ENCODE results near the gene GTPBP1.

Gene GTPBP1

DNA sequence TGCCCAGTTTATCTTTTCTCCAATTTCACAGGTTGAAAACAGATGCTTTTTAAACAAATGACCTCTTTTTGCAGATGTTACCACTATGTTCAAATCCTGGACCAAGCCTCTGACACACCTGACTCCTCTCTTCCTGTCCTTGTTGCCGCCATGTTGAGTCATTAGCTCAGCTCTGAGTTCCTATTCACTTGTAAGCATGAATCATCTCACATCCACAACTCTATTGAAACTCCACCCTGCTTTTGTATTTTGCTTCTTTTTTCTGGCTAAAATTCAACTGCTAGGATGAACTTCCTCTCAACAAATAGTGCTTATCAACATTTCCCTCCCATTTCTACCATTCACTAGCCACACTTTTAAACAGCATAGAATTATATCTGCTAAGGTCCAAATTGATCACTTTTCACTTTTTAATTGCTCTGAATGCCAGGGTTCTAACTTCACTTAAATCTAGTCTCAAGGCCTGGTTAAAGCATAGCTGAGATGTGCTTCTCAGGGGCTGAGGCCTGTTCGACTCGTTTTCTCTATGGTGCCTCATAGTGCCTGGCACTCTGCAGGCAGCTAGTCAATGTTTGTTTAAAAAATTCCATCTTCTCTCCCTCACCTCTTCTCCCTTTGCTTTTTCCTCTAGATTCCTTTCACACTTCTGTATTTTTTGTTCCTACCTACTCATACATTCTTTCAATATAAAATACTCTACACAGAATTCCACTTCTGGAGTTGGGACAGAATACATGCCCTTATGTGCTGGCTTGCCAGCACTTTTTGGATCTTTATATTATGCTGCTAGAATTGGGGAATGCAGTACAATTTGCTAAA lies 8.9 kb upstream of the GTPBP1 start:
- POLR2A ChIA-PET, result no interaction called here
- CTCF ChIA-PET, result interaction anchor here (0.6 to 4.7 kb wide), 4 partner anchors 11 to 29 kb away, joined by 3 to 40 read pairs (median 10); partner anchors contain the start of gene TOMM22
- peaks cover 11 to 48% (median 43%) of the 10 kb centered on the region in 4 experiments for H3K4me1 ChIP-seq (ENCODE audit: control extremely low read depth in 1 of 4, control insufficient read depth in 4 of 4, insufficient read depth in 4 of 4, low read length in 3 of 4)
- WGBS (ENCODE audit: insufficient coverage), result 78% methylated on average over 3 of the region's 3 CpGs
- peak overlapping the region; percentile 0 to 59 for H3K27ac ChIP-seq (ENCODE audit: insufficient read depth in 1 of 2, low read depth in 1 of 2, low read length in 2 of 2, poor library complexity in 1 of 2, severe bottlenecking in 2 of 2)
- no peaks in the 10 kb centered on the region for H3K9me3 ChIP-seq (ENCODE audit: control extremely low read depth in 1 of 5, control insufficient read depth in 4 of 5, insufficient read depth in 2 of 5, low read depth in 1 of 5, low read length in 4 of 5)
- H3K27me3 ChIP-seq (replicated peaks in 2 of 5; ENCODE audit: control insufficient read depth in 4 of 5, insufficient read depth in 5 of 5, low read length in 4 of 5), result no peaks in the 10 kb centered on the region
- H3K4me3 ChIP-seq (ENCODE audit: control insufficient read depth in 1 of 7, extremely low read depth in 1 of 7, insufficient read depth in 4 of 7, low read depth in 2 of 7, low read length in 6 of 7), result peak overlapping the region in 3 of 7 experiments; percentile 1 to 6 (median 2)
- H3K36me3 ChIP-seq (ENCODE audit: control insufficient read depth in 4 of 4, insufficient read depth in 4 of 4, low read length in 3 of 4), result peaks cover 0 to 17% (median 3%) of the 10 kb centered on the region in 4 experiments
- peak; percentile 33 to 62 (median 54) for DNase-seq

- CTCF ChIA-PET, result interaction anchor here (0.6 to 4.7 kb wide), 5 partner anchors 10 to 28 kb away, joined by 3 to 40 read pairs (median 6); partner anchors contain the start of gene TOMM22
- peak in 2 of 3 donors; percentile 52 to 70 for DNase-seq
- WGBS (ENCODE audit: insufficient coverage), result 86% methylated on average over 7 of the region's 8 CpGs
- Histone ChIP-seq H3K9me3 (ENCODE audit: control extremely low read depth in 1 of 5, control insufficient read depth in 4 of 5, insufficient read depth in 2 of 5, low read depth in 1 of 5, low read length in 4 of 5) (no peaks in the 10 kb centered on the region), H3K27me3 (replicated peaks in 2 of 5; ENCODE audit: control insufficient read depth in 4 of 5, insufficient read depth in 5 of 5, low read length in 4 of 5) (no peaks in the 10 kb centered on the region), H3K27ac (ENCODE audit: insufficient read depth in 1 of 2, low read depth in 1 of 2, low read length in 2 of 2, poor library complexity in 1 of 2, severe bottlenecking in 2 of 2) (peak overlapping the region; percentile 0 to 59), H3K4me3 (ENCODE audit: control insufficient read depth in 1 of 7, extremely low read depth in 1 of 7, insufficient read depth in 4 of 7, low read depth in 2 of 7, low read length in 6 of 7) (peak overlapping the region in 2 of 7 experiments; percentile 47 to 88), H3K4me1 (ENCODE audit: control extremely low read depth in 1 of 4, control insufficient read depth in 4 of 4, insufficient read depth in 4 of 4, low read length in 3 of 4) (peaks cover 11 to 51% (median 43%) of the 10 kb centered on the region in 4 experiments), H3K36me3 (ENCODE audit: control insufficient read depth in 4 of 4, insufficient read depth in 4 of 4, low read length in 3 of 4) (peaks cover 0 to 15% (median under 1%) of the 10 kb centered on the region in 4 experiments)
- POLR2A ChIA-PET, result interaction anchor here (1.2 to 1.4 kb wide), 2 partner anchors 9 to 16 kb away, joined by 3 to 7 read pairs; partner anchors contain the start of gene TOMM22
Observed at GRCh38 chr22:38697425-38698089, 8.2 kb upstream of the GTPBP1 start.

- CTCF ChIA-PET, result interaction anchor here (1.2 to 4.7 kb wide), 6 partner anchors 9 to 27 kb away, joined by 4 to 40 read pairs (median 6); partner anchors contain the start of gene TOMM22
- POLR2A ChIA-PET, result interaction anchor here (1.2 to 1.4 kb wide), 2 partner anchors 10 to 17 kb away, joined by 3 to 7 read pairs; partner anchors contain the start of gene TOMM22
Observed at GRCh38 chr22:38698407-38699094, 7.2 kb upstream of the GTPBP1 start.

DNA sequence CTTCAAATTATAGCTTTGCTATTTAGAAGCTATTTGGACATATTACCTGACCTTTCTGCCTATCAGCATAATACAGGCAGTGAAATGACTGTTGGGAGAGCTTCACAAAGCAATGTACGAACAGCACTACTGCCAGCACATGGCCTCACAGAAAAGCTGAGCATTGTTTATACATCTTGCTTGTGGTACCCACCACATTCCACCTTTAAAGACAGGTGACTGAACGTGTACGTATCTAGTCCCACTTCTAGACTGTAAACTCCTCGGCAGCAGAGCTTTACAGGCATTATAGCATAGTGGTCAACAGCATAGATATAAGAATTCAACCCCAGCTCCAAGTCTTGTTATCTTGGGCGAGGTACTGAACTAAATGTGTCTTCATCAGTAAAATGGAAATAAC lies 6.6 kb upstream of the GTPBP1 start:
- Histone ChIP-seq H3K9me3 (ENCODE audit: control extremely low read depth in 1 of 5, control insufficient read depth in 4 of 5, insufficient read depth in 2 of 5, low read depth in 1 of 5, low read length in 4 of 5) (no peaks in the 10 kb centered on the region), H3K27me3 (replicated peaks in 2 of 5; ENCODE audit: control insufficient read depth in 4 of 5, insufficient read depth in 5 of 5, low read length in 4 of 5) (no peaks in the 10 kb centered on the region), H3K4me3 (ENCODE audit: control insufficient read depth in 1 of 7, extremely low read depth in 1 of 7, insufficient read depth in 4 of 7, low read depth in 2 of 7, low read length in 6 of 7) (peak overlapping the region in 6 of 7 experiments; percentile 75 to 91 (median 88)), H3K4me1 (ENCODE audit: control extremely low read depth in 1 of 4, control insufficient read depth in 4 of 4, insufficient read depth in 4 of 4, low read length in 3 of 4) (peaks cover 11 to 51% (median 43%) of the 10 kb centered on the region in 4 experiments), H3K36me3 (ENCODE audit: control insufficient read depth in 4 of 4, insufficient read depth in 4 of 4, low read length in 3 of 4) (peaks cover 0 to 2% (median under 1%) of the 10 kb centered on the region in 4 experiments), H3K27ac (ENCODE audit: insufficient read depth in 1 of 2, low read depth in 1 of 2, low read length in 2 of 2, poor library complexity in 1 of 2, severe bottlenecking in 2 of 2) (peak overlapping the region in 1 of 2 experiments; percentile 94)
- no peak for DNase-seq
- POLR2A ChIA-PET, result interaction anchor here (0.6 to 1.4 kb wide), 4 partner anchors 10 to 519 kb away, joined by 3 to 7 read pairs (median 4); partner anchors contain the start of gene TOMM22
- 92% methylated on average over 3 of the region's 5 CpGs for WGBS (ENCODE audit: insufficient coverage)
- CTCF ChIA-PET, result interaction anchor here (1.0 to 4.7 kb wide), 7 partner anchors 9 to 67 kb away, joined by 3 to 40 read pairs (median 5); partner anchors contain the start of gene TOMM22

More at GRCh38 chr22:38698407-38699094, 7.2 kb upstream of the GTPBP1 start:
- Histone ChIP-seq H3K36me3 (ENCODE audit: control insufficient read depth in 4 of 4, insufficient read depth in 4 of 4, low read length in 3 of 4) (peaks cover 0 to 6% (median under 1%) of the 10 kb centered on the region in 4 experiments), H3K27ac (ENCODE audit: insufficient read depth in 1 of 2, low read depth in 1 of 2, low read length in 2 of 2, poor library complexity in 1 of 2, severe bottlenecking in 2 of 2) (peak overlapping the region in 1 of 2 experiments; percentile 94), H3K4me1 (ENCODE audit: control extremely low read depth in 1 of 4, control insufficient read depth in 4 of 4, insufficient read depth in 4 of 4, low read length in 3 of 4) (peaks cover 11 to 51% (median 43%) of the 10 kb centered on the region in 4 experiments), H3K27me3 (replicated peaks in 2 of 5; ENCODE audit: control insufficient read depth in 4 of 5, insufficient read depth in 5 of 5, low read length in 4 of 5) (no peaks in the 10 kb centered on the region), H3K4me3 (ENCODE audit: control insufficient read depth in 1 of 7, extremely low read depth in 1 of 7, insufficient read depth in 4 of 7, low read depth in 2 of 7, low read length in 6 of 7) (peak overlapping the region in 5 of 7 experiments; percentile 75 to 91 (median 88)), H3K9me3 (ENCODE audit: control extremely low read depth in 1 of 5, control insufficient read depth in 4 of 5, insufficient read depth in 2 of 5, low read depth in 1 of 5, low read length in 4 of 5) (no peaks in the 10 kb centered on the region)
- over 99% methylated on average over 12 of the region's 13 CpGs for WGBS (ENCODE audit: insufficient coverage)
- DNase-seq, result no peak

DNA sequence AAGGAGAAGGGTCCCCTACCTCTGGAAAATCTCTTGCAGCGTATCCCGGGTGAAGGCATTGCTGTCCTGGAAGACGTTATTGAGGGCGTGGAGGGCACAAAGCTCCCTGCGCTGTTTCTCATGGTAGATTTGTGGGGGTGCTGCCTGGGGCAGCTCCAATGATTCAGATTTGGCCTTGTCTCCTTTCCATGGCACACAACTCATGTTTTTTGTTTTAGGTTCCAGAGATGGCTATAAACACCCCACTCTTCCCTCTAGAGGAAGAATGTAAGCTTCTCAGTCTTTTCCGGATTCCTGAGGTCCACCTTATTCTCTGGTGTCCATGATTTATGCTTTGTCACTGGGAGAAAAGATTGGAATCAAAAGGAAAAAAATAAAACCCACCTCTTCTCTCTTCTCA lies 6.0 kb upstream of the GTPBP1 start:
- CTCF ChIA-PET, result interaction anchor here (1.0 to 4.7 kb wide), 6 partner anchors 11 to 66 kb away, joined by 3 to 40 read pairs (median 4); partner anchors contain the start of gene TOMM22
- DNase-seq, result peak in 1 of 3 donors; percentile 15
- POLR2A ChIA-PET, result interaction anchor here (0.6 to 1.2 kb wide), 3 partner anchors 16 to 520 kb away, joined by 3 to 6 read pairs (median 3); no protein-coding TSS in a partner anchor
- peak overlapping the region; percentile 11 to 91 (median 88) for H3K4me3 ChIP-seq (ENCODE audit: control insufficient read depth in 1 of 7, extremely low read depth in 1 of 7, insufficient read depth in 4 of 7, low read depth in 2 of 7, low read length in 6 of 7)
- peaks cover 0 to 2% (median 0%) of the 10 kb centered on the region in 4 experiments for H3K36me3 ChIP-seq (ENCODE audit: control insufficient read depth in 4 of 4, insufficient read depth in 4 of 4, low read length in 3 of 4)
- WGBS (ENCODE audit: insufficient coverage), result 83% methylated on average over 5 of the region's 6 CpGs
- peak overlapping the region; percentile 86 to 94 for H3K27ac ChIP-seq (ENCODE audit: insufficient read depth in 1 of 2, low read depth in 1 of 2, low read length in 2 of 2, poor library complexity in 1 of 2, severe bottlenecking in 2 of 2)
- H3K27me3 ChIP-seq (replicated peaks in 2 of 5; ENCODE audit: control insufficient read depth in 4 of 5, insufficient read depth in 5 of 5, low read length in 4 of 5), result no peaks in the 10 kb centered on the region
- H3K9me3 ChIP-seq (ENCODE audit: control extremely low read depth in 1 of 5, control insufficient read depth in 4 of 5, insufficient read depth in 2 of 5, low read depth in 1 of 5, low read length in 4 of 5), result no peaks in the 10 kb centered on the region
- peaks cover 14 to 55% (median 48%) of the 10 kb centered on the region in 4 experiments for H3K4me1 ChIP-seq (ENCODE audit: control extremely low read depth in 1 of 4, control insufficient read depth in 4 of 4, insufficient read depth in 4 of 4, low read length in 3 of 4)

GRCh38 chr22:38700270-38700788 lies 5.4 kb upstream of the GTPBP1 start:
- Histone ChIP-seq H3K9me3 (ENCODE audit: control extremely low read depth in 1 of 5, control insufficient read depth in 4 of 5, insufficient read depth in 2 of 5, low read depth in 1 of 5, low read length in 4 of 5) (no peaks in the 10 kb centered on the region), H3K27ac (ENCODE audit: insufficient read depth in 1 of 2, low read depth in 1 of 2, low read length in 2 of 2, poor library complexity in 1 of 2, severe bottlenecking in 2 of 2) (peak overlapping the region; percentile 86 to 94), H3K27me3 (replicated peaks in 2 of 5; ENCODE audit: control insufficient read depth in 4 of 5, insufficient read depth in 5 of 5, low read length in 4 of 5) (no peaks in the 10 kb centered on the region), H3K36me3 (ENCODE audit: control insufficient read depth in 4 of 4, insufficient read depth in 4 of 4, low read length in 3 of 4) (no peaks in the 10 kb centered on the region), H3K4me3 (ENCODE audit: control insufficient read depth in 1 of 7, extremely low read depth in 1 of 7, insufficient read depth in 4 of 7, low read depth in 2 of 7, low read length in 6 of 7) (peak overlapping the region; percentile 56 to 91 (median 88)), H3K4me1 (ENCODE audit: control extremely low read depth in 1 of 4, control insufficient read depth in 4 of 4, insufficient read depth in 4 of 4, low read length in 3 of 4) (peaks cover 16 to 56% (median 51%) of the 10 kb centered on the region in 4 experiments)
- ChIA-PET CTCF (interaction anchor here (1.7 to 4.7 kb wide), 2 partner anchors 11 to 17 kb away, joined by 5 to 40 read pairs; partner anchors contain the start of gene TOMM22), POLR2A (interaction anchor here (0.6 to 1.2 kb wide), 2 partner anchors 17 to 28 kb away, joined by 3 to 6 read pairs; no protein-coding TSS in a partner anchor)
- 0% methylated on average over 51 of the region's 57 CpGs for WGBS (ENCODE audit: insufficient coverage)
- DNase-seq, result peak in 2 of 3 donors; percentile 55 to 67
